ENCODE results near the gene ABCC4.

GRCh38 chr13:95112883-95113282 lies 188.4 kb downstream of the ABCC4 start:
- no peak for TF ChIP-seq POLR2A (IDR thresholded peaks at IDR 0.05)
- TF ChIP-seq, protein P1, sequence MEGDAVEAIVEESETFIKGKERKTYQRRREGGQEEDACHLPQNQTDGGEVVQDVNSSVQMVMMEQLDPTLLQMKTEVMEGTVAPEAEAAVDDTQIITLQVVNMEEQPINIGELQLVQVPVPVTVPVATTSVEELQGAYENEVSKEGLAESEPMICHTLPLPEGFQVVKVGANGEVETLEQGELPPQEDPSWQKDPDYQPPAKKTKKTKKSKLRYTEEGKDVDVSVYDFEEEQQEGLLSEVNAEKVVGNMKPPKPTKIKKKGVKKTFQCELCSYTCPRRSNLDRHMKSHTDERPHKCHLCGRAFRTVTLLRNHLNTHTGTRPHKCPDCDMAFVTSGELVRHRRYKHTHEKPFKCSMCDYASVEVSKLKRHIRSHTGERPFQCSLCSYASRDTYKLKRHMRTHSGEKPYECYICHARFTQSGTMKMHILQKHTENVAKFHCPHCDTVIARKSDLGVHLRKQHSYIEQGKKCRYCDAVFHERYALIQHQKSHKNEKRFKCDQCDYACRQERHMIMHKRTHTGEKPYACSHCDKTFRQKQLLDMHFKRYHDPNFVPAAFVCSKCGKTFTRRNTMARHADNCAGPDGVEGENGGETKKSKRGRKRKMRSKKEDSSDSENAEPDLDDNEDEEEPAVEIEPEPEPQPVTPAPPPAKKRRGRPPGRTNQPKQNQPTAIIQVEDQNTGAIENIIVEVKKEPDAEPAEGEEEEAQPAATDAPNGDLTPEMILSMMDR (IDR thresholded peaks at IDR 0.05) = no peak

Data from vagina (tissue), 2 donors.